Breast epithelium (tissue), 3 donors: ENCODE measurements around the gene NUTM2A.
"Not testable (repeated sequence)": the region's sequence is repeated elsewhere in the genome, so short reads cannot be mapped to it uniquely, and the experiment has no call there.

ENCODE experiments used
- POLR2A ChIP-seq: fragments of 450-650 bp; IDR thresholded peaks from one replicate; pipeline ENCODE4 v1.6.1; 2016; ENCODE audit warnings: antibody characterized with exemption, mild to moderate bottlenecking, moderate library complexity
- TF ChIP-seq, protein P1 (sequence below), 3 donors: fragments of 450-650 bp; IDR thresholded peaks; one replicate each; pipeline ENCODE4 v1.5.1; 2016 to 2017; ENCODE audit warnings: antibody characterized with exemption in 3 of 3, mild to moderate bottlenecking in 3 of 3, moderate library complexity in 3 of 3

DNA sequence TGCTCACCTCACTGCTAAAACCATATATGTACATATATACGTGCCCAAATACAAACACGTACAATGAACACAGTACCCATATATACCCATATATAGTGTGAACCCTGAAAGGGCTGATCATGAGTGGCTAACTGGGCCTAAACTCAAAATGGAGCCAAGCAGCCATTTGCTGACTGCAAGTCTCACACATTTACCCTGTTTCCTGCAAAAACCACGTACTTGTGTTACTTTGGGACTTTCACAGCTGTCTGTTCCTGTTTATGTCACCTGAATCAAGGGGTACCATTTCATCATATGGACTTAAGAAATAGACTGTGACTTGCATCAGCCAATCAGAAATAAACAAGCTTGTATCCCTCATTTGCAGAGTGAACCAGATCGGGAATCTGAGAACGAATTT lies 5.9 kb upstream of the NUTM2A start:
- TF ChIP-seq, protein P1, sequence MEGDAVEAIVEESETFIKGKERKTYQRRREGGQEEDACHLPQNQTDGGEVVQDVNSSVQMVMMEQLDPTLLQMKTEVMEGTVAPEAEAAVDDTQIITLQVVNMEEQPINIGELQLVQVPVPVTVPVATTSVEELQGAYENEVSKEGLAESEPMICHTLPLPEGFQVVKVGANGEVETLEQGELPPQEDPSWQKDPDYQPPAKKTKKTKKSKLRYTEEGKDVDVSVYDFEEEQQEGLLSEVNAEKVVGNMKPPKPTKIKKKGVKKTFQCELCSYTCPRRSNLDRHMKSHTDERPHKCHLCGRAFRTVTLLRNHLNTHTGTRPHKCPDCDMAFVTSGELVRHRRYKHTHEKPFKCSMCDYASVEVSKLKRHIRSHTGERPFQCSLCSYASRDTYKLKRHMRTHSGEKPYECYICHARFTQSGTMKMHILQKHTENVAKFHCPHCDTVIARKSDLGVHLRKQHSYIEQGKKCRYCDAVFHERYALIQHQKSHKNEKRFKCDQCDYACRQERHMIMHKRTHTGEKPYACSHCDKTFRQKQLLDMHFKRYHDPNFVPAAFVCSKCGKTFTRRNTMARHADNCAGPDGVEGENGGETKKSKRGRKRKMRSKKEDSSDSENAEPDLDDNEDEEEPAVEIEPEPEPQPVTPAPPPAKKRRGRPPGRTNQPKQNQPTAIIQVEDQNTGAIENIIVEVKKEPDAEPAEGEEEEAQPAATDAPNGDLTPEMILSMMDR (IDR thresholded peaks at IDR 0.05), result not testable (repeated sequence)
- TF ChIP-seq POLR2A, result not testable (repeated sequence)
